GM18867 (cell line): Measurements from ENCODE around the gene MEGF10.
"Not testable (repeated sequence)": the region's sequence is repeated elsewhere in the genome, so short reads cannot be mapped to it uniquely, and the experiment has no call there.

ENCODE experiments used
- ATAC-seq: cut with Tn5 transposase; IDR thresholded peaks from one replicate; pipeline ENCODE4 v1.9.1; 2021; ENCODE audit warnings: mild to moderate bottlenecking, moderate library complexity; ENCODE audit not compliant: unreplicated experiment

MEGF10 gene

DNA sequence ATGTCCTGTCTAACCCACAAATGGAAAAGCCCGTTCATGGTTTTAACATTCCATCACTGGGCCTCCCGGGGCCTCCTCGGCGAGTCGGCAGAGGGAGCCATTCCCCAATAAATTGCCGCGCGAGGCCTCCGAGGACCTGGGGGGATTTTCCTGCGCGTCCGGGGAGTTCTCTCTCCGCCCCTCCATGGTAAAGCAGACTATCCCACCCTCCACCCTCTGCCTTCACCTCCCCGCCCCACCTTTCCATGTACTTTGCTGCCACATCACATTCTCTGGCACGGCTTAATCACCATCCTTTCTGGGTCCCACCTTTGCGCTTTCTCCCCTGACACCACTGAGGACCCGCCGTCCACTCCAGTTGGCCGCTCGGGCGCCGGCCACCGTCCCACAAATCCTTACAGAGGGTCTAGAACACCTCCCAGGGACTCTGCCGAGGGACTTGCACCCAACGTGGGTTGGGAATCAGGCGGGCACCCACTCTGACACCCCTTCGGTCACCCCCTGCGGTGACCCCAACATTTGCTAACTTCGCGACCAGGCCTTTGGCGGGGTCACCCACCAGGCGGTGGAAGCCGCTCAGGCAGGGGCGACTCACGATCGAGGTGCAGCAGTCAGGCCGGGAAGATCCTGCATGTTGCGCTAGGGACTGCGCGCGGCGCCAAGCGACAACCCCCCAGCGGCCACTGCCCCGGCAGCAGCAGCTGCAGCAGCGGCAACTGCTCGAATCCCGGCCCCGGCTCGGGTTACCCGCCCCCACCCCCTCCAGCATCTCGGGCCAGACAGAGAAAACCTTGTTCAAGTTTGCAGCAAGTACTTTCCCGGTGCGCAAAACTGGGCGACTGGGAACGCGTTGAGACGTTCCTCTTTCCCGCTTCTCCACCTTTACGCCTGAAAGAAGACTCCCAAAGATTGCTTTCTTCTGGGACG, at the start of gene MEGF10:
MEGF10 (plus strand) TSS at position 778 of the 927 bp plus-strand sequence. CDS start 40,513 bp downstream, outside the sequence.
- ATAC-seq: no peak

DNA sequence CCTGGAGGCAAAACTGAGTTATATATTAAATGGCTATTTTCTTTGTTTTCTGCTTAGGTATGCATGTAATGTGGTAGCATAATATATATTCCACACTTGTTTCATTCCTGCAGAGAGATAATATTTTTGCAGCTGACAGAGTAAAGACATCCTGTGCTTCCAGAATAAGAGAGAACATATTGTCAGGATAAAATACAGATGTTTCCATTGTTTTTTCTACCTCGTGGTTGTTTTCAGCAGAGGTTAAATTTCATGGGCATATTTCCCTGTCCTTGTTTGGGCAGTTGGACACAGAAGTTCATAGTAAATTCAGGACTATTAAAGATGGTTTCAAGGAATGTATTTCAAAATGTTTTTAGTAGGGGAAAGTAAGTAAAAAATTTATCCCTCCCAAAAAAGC, 47.6 kb upstream of the MEGF10 start:
- ATAC-seq: no peak

DNA sequence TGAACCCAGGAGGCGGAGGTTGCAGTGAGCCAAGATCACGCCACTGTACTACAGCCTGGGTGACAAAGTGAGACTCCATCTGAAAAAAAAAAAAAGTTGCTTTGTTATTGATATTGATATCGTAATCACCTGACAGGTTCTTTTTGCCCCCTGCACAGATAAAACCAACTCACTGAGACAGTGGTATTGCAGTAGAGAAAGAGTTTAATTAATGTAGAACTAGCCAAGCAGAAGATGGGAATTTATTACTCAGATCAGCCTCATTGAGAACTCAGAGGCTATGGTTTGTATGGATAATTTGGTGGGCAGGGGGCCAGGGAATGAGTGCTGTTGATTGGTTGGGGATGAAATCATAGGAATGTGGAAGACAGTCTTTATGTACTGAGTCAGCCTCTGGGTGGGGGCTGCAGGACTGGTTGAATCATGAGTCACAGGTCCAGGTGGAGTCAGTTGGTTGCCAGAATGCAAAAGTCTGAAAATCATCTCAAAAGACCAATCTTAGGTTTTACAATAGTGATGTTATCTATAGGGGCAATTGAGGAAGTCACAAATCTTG, 35.8 kb upstream of the MEGF10 start:
- ATAC-seq: no peak

DNA sequence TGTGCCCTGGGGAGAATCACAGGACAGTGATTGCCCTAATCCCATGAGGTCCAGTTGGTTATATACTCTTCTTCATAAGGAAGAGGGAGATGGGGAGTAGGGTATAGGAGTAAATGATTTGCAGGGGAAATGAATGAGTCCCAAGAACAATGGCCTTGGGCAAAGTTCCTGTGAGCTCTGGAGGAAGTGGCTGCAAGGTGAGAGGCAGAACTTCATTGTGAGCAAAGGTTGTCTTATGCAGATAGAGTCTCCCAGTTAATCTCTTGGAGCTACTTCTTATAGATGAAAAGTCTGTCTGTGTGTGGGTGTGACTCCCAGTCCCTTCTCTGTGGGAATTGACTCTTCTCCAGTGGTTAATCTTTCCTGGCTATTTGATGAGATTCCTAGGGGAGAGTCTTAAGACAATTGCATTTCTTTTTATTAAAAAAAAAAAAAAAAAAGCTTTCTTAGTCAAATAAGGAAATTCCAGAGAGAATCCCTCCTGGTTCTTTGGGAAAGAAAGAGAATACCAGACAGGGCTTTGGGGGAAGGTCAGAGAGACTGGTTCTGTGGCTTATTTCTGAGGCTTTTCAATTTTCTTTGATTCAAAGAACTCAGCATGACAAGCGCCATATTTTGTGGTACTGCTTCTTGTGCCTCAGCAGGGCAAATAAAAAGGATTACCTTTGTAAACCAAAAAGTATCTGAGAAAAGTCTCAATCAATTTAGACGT, 33.6 kb upstream of the MEGF10 start:
- no peak for ATAC-seq

DNA sequence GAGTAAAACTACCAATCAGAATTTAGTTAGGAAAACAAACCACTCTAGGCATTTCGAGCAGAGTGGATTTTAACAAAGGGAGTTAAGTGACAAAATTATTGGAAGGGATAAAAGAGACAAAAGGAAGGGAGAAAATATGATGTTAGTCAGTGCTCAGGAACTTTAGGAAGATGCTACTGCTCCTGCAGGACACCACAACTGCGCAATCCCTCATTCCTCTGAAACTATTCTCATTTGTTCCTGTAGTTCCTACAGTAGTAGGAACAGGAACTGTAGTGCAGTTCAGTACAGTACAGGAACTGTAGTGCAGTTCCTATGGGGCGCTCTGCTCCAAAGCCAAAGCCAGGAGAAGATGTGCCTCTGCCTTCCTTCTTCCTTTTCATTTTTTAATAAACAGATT, 29.9 kb upstream of the MEGF10 start:
- no peak for ATAC-seq

DNA sequence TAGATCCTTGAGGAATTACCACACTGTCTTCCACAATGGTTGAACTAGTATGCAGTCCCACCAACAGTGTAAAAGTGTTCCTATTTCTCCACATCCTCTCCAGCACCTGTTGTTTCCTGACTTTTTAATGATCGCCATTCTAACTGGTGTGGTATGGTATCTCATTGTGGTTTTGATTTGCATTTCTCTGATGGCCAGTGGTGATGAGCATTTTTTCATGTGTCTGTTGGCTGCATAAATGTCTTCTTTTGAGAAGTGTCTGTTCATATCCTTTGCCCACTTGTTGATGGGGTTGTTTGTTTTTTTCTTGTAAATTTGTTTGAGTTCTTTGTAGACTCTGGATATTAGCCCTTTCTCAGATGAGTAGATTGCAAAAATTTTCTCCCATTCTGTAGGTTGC, 25.1 kb upstream of the MEGF10 start:
- ATAC-seq: not testable (repeated sequence)

DNA sequence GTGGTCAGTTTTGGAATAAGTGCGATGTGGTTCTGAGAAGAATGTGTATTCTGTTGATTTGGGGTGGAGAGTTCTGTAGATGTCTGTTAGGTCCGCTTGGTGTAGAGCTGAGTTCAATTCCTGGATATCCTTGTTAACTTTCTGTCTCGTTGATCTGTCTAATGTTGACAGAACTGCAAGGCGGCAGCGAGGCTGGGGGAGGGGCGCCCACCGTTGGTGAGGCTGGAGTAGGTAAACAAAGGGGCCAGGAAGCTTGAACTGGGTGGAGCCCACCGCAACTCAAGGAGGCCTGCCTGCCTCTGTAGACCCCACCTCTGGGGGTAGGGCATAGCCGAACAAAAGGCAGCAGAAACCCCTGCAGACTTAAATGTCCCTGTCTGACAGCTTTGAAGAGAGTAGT, 22.3 kb upstream of the MEGF10 start:
- ATAC-seq: not testable (repeated sequence)

DNA sequence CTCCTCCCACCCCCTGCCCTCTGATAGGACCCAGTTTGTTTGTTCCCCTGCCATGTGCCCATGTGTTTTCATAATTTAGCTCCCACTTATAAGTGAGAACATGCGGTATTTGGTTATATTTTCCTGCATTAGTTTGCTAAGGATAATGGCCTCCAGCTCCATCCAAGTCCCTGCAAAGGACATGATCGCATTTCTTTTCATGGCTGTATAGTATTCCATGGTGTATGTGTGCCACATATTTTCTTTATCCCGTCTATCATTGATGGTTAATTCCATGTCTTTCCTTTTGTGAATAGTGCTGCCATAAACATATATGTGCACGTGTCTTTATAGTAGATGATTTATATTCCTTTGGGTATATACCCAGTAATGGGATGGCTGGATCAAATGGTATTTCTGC, 19.9 kb upstream of the MEGF10 start:
- not testable (repeated sequence) for ATAC-seq

DNA sequence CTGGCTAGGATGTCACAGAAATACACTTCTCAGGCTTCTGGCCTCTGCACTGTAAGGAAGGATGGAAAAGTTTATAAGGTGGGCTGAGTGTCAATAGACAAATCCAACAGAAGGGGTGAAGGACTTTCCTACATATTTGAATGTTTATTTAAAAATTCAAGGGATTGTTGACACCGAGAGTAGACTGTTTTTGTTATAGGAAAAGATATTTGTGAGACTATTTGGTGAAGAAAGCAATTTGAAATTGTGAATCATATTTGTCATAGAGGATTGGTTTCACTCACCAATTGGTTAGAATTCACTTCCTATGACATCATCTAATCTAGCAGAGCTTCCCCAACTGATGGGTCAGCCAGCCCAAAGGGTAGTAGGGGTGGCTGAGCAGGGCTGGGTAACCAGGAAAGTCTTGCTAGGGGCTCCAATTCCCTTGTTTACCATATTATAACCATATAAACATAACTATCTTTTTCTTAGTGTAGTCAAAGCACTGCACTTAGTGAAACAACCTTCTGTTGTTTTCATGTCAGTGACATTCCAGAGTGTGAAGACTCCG, 14.9 kb upstream of the MEGF10 start:
- ATAC-seq: no peak

DNA sequence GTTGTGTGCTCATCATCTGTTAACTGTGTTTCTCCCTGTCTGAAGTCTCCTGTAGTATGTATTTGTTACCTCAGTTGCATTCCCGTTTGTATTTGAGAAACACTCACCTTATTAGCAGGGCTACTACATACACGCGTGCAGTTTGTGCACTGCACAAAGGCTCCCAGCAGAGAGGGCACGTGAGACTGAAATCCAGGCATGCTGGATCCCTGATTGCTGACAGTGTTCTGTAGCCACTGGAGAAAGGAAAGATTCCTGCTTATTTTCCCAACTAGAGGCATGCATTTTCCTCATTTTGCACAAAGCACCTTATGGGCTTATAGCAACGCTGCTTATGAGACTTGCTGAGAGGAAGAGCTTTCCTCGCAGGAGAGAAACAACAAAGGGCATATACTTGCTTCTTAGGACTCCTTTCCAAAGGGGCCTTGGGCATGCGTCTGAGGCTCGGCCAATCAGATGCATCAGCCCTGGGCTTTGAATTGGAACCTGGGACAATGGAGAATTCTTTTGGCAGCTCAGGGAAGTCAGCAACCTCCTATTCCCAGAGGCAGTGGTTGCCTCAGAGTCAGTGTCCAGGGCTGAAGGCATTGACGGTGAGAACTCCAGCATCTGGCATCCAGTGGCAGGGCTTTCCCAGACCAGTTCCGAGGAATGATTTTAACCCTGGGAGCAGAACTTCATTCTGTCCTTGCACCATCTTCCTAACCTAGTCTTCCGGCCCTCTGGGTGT, 9.9 kb upstream of the MEGF10 start:
- ATAC-seq: no peak

DNA sequence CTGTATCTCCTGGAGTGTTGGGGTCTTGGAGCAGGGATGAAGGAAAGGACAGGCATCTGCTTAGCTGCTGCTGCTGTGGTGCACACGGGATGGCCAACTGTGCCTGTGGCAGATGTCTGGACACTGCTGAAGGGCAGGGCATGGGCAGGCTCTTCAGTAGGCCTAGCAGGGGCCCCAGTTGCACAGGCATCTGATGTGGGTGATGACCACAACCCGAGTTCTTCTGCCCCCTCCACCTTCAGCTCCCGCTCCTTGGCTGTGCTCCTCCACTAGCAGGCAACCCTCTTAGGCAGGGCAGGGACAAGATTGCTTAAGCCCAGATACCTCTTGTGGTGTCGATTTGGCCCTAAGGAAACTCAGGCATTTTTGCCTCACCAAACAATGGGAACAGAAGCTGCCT, 9.0 kb upstream of the MEGF10 start:
- no peak for ATAC-seq

DNA sequence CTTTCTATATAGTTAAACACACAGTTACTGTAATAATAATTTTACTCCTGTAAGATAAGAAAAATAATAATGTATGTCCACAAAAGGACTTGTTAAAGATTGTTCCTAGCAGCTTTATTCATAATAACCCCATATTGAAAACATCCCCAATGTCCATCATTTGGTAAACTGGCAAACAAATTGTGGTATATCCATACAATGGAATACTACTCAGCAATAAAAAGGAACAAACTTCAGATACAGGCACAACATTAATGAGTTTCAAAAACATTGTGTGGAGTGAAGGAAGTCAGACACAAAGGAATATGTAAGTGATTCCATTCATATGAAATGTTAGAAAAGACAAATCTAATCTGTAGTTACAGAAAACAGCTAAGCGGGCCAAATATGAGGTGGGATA, 1.9 kb upstream of the MEGF10 start:
- ATAC-seq: no peak

DNA sequence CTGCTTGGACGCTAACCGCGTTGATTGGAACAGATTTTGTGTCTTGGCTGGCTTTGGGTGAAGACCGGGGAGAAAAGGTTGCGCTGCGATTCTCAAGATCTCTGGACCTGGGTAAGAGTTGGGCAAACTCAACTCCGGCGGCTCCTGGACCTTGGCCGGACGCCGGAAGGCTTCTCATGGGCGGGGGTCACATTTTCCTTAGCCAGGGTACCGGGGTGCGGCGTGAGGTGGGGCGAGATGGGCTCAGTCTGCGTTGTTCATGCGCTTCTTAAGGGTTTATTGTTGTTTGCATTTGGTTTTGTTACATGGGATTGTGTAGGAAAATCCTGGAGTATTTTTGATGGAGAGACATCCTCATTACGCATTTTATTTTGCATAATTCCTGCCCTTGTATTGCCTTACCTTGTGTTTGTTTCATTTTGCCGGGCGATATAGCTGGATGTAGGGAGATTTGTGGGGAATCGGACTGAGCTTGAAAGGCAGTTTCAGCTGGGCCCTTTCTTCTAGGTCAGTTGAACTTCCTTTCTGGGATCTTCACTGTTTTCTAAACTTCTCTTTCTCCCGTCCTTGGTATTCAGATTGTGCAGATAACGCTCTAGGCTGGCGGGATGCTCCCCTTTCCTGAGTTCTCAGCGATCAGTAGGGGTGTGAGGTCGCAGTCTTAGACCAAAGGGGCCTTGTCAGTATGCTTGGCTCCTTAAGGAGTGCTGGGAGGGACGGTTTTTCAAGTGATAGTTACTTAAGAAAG, 524 bp downstream of the MEGF10 start:
- no peak for ATAC-seq

DNA sequence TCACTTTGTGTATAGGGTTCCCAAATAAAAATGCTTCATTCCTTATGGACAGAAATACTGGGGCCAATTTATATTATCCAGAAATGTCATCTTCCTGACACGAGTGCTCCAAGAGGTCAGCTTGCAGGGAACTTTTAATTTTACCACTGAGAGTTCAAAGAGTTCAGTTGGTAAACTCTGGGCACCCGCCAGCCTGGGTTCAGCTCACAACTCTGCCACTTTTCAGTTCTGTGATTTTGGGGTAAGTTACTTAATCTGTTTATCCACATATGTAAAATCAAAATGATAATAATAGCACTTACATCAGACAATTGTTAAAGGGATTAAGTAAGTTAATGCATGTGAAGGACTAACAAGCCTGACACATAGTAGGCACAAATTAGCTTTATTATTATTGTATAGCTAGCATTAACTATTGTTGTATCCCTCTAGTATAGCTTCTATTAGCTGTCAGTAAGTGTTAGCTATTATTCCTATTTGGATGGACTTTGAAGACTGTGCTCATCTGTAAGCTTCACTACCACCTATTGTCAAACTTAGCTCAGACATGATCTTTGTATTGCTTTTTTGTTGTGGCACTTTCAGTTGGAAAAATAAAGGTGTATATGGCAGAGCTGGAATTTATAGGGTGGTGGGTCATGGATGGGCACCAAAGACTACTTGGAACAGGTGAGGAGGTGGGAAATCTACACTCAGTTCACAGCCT, 1.6 kb downstream of the MEGF10 start:
- no peak for ATAC-seq

DNA sequence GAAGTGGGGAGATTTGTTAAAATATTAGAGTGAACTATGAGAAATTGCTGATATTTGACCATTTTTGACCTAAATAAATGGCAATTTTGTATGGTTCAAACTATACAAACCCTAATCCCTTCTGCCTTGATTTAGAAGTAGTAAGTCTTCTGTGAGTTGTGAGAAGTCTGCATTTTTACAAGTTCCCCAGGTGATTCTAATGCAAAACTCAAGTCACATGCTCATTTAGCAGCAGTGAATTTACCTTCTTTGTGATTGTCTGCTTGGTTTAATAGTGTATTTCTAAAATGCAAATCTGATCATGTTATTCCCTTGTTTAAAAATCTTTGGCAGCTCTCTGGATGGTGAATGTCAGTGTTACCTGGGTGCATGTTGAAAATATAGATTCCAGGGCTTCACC, 2.8 kb downstream of the MEGF10 start:
- no peak for ATAC-seq

DNA sequence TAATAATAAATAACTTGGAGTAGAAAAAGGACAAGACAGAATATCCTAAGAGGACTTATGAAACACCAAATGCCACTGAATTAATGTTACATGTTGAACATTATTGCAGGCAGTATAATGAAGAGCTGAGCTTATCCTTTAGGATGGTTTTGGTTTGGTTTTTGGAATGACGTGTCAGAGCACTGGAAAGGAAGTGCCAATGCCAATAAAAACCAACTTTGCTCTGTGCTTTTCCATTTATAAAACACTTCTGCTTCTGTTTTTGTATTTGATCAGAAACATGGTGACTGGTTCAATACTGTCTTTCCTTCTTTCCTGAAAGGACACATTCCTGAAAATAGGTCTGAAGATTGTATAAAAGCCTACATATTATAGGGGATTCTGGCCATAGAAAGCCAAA, 4.2 kb downstream of the MEGF10 start:
- ATAC-seq: no peak

DNA sequence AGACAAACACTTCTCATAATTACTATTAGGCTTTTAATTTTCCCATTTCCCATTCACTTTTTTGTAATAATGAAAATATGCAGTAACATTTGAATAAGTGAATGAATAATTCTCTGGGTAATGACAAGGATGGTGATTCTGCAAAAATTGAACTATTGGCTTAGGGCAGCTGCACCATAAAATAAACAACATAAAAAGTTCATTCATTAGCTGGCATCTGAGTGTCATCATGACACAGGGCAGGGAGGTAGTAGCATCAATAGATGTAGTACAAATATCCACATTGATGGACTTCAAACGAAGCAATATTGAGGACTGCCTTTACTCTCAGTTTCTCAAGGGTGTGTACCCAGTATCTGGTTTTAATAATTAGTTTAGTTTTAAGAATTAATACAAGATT, 4.9 kb downstream of the MEGF10 start:
- ATAC-seq: no peak

DNA sequence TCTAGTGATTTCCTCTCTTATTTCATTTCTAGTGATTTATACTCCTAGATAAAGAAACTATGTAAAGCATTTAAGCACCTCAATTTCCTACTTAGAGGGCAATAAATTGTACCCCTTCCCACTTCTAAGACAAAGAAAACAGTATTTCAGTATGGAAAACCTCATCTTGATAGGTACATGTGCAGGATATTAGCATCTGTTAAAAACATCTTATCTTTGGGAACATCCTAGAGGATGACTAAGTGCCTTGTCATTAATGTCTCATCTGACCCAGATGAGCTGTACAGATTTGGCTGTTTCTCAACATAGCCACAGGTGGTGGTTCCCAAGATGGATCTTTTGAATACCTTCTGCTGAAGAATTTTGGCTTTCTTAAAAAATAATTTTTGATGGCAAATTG, 5.7 kb downstream of the MEGF10 start:
- no peak for ATAC-seq

DNA sequence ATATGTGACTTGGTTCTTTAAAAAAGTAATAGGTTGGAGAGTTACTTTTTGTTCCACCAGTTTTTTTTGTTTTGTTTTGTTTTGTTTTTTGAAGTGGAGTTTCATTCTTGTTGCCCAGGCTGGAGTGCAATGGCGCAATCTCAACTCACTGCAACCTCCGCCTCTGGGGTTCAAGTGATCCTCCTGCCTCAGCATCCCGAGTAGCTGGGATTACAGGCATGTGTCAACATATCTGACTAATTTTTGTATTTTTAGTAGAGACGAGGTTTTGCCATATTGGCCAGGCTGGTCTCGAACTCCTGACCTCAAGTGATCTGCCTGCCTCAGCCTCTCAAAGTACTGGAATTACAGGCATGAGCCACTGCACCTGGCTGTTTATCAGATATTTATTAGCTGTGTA, 6.3 kb downstream of the MEGF10 start:
- ATAC-seq: not testable (repeated sequence)
